GM19035 (cell line): Measurements from ENCODE around the gene PTOV1.

Experiments
- ATAC-seq: cut with Tn5 transposase; IDR thresholded peaks from one replicate; pipeline ENCODE4 v1.9.1; 2021; ENCODE audit not compliant: unreplicated experiment

The PTOV1 gene

DNA sequence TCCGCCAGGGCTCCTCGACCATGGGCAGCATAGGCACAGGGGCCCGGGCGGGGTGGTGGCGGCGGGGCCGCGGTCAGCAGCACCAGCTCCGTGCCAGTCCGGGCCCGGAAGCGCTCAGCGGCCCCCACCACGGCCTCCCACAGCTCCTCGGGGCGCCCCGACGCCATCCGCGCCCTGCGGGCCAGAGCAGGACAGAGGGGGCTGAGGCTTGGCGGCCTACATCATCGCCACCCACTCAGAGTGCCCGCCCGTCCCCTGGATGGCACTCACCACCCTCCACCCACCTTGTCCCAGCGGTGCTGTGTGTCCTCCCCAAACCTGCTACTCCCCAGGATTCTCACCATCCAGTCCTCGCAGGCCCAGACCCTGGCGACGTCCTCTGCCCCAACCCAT lies 22.2 kb downstream of the PTOV1 start:
- ATAC-seq, result no peak

DNA sequence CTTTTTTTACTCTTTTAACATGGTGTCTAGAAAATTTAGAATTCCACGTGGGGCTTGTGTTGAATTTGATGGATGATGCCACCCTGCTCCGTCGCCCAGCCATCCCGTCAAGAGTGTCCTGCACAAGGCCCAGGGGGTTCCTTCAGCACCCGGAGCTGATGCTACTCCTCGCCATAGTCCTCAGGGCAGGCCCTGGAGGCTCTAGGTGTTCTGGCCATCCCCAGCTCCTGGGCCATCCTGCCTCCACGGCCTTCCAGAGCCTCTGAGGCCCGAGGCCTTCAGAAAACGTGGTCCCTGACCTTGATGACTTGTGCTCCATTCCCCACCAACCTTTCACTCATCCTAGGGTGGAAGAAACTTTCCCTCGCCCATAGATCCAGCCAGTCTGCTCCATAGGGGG lies 22.9 kb downstream of the PTOV1 start:
- ATAC-seq, result no peak

DNA sequence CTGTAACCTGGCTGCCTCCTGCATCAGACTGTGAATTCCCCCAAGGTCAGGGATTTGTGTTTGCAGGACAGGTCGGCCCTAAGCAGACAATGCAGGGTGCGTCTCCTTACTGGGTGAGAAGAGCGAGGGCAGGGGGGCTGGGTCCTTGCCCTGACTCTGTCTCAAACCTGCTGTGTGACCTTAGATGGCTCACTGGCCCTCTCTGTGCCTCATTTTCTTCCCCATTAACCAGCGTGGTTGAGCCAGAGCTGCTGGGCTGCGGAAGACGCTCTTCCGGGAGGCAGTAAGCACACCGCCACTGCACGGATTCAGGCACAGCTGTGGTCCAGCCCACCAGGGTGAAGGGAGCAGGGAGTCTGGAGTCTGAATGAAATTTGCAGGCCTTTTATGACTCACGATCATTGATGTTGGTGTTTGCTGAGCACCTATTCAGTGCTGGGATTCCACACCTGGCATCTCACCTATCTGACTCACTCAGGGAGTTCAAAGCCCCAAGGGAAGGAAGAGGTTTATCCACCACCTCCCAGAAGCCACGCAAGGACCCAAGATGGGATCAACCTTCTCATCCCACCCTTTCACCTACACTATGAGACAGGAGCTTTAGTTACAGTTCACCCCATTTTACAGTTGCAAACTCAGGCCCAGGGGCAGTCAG lies 23.7 kb downstream of the PTOV1 start:
- no peak for ATAC-seq

DNA sequence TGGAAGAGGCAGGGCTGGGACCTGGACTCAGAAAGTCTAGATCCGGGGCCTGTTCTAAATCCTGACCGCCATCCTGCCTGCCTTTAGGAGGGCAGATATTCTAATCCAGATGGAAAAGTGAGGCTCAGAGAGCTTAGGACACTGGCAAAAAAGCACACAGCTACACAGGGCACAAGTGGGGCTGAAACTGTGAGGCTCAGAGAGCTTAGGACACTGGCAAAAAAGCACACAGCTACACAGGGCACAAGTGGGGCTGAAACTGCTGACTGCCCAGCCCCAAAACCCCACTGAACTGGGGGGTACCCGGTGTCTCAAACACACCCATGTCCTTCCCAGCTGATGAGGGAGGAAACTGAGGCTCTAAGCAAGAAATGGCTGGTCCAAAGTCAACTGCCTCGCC lies 24.2 kb downstream of the PTOV1 start:
- no peak for ATAC-seq

DNA sequence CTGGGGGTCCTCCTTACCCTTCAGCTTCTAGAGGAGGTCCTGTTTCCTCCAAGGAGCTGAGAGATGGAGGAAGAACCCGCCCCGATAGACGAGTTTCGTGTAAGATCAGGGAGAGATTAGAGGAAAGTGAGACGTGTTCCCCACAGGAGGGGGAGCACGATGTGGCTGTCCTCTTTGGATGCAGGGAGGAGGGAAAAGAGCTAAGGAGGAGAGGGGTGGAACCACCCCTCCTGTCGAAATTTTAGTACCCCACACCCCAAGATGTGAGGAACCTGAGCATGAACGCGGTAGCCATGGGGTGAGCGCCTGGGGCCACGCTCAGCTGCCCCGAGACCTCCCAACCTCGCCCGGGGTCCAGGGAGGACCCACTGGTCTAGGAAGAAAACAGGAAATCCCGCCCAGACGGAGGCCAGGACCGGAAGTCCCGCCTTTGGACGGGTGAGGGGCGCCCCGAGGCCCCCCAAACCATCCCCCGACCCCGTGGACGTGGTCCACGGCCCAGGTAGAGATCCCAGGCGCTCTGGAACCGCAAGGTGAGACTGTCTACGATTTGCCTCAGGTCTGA lies 25.0 kb downstream of the PTOV1 start:
- ATAC-seq, result no peak

DNA sequence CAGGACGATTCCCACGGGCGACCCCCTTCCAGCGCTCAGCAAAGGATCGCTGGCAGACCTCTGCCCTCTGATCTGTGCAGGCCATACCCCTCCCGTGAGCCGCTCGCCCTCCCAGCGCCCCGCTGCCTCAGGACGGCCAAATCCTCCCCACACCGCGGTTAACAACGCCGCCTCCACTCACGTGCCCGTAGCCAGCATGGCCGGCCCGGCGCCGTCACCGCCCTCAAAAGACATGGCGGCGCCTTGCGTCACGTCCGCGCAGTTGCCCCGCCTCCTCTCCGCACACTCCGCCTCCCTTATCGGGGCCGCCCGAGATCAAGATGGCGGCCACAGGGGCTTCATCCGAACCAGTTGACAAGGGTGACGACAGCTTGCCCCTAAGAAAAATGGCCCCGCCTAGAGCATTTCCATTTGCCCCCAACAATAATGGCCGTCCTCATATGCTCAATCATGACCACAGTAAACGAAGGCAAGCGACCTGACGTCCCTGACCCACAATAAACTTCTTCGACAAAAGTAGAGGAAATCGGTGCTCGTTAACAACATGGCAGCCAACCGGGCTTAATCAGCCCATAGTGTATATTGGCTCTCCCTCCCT lies 25.6 kb downstream of the PTOV1 start:
- ATAC-seq, result peak; percentile 51

DNA sequence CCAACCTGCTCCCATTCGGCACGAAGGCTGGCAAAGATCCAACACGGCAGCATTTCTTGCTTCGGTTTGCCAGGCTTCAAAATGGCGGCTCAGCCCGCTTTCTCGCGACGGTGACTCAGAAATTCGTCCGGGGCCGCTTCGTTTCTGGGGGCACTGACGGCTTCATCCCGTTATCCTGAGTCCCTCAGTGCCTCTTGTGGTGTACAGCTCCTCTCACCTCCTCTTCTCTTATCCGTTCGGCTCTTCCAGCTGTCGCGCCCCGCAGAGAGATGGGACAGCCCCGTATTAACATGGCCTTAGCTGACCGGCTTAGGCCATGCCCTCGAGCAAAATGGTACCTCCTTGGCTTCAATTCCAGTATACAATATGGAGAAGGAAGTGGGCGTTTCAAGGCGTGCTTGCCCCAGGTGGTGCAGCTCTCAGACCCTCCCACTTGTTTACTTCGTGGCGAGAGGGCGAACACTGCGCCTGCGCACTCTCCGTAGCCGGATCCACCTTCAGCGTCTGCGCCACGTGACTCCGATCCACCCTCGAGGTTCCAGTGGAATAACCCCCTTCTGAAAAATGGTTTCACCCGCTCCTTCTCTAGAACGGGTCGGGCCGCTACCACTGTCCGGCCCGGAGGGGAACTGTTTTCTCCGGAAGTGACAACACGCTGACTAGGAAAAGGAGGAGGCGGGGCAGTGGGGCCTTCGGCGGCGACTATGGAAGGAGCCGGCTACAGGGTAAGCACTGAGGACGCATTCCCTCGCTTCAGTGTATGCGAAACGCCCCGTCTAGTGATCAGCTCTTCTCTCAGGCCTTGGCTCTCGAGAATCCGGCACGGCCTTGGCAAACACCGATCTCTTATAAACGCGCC lies 26.3 kb downstream of the PTOV1 start, which contains the start of the genes AKT1S1 and TBC1D17:
TSS of gene AKT1S1 (minus strand) at position 336 of the 859 bp plus-strand sequence. CDS start 4,060 bp downstream, outside the sequence.
TSS of gene TBC1D17 (plus strand) at position 683 of the 859 bp plus-strand sequence. CDS start at position 705, 22 bp downstream.
- ATAC-seq, result peak; percentile 69

DNA sequence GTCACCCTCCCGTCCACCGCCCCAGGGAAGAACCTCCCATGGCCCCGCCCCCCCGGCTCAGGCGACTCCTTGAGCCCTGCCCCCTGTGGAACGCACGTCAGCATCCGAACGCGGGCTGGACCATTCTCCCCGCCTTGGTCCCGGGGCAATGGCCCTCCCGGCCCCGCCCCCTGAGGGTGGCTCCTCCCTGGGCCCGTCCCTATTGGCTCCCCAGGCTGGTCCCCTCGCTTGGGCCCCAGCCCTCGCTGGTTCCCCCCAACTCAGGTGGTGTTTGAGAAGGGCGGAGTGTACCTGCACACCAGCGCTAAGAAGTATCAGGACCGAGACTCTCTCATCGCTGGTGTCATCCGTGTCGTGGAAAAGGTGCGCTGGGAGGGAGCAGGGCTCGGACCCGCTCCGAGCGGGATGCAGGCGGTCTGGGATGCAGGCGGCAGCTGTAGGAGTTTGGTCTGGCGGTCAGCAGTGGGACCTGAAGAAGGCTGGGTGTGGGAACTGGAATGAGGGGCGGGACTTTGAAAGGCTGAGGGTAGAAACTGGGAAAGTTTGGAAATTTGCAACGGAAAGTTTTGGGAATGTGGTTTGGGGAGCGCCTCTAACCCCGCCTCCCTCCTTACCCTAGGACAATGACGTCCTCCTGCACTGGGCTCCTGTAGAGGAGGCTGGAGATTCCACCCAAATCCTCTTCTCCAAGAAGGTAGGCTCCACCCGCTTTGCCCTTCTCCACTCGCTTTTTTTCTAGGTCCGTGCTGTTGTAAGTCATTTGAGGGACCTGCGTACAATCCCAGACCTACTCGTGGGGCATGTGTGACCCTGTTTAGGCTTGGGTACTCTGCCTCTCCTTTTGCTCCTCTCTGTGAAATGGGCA lies 27.2 kb downstream of the PTOV1 start:
- peak; percentile 46 for ATAC-seq

DNA sequence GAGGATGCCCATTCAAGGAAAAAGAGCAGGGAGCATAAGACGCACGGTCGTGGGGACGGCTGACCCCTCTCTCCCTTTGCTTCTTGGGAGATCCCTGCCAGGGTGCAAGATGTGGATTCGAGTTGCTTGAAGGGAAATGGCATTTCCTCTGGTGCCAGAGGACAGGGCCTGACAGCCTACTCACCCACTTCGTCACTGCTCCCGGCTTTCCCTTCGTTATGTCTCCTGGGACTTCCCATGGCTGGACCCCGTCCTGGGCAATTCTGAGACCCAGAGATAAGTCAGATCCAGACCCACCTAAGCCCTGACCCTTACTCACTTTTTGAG lies 27.7 kb downstream of the PTOV1 start:
- no peak for ATAC-seq

DNA sequence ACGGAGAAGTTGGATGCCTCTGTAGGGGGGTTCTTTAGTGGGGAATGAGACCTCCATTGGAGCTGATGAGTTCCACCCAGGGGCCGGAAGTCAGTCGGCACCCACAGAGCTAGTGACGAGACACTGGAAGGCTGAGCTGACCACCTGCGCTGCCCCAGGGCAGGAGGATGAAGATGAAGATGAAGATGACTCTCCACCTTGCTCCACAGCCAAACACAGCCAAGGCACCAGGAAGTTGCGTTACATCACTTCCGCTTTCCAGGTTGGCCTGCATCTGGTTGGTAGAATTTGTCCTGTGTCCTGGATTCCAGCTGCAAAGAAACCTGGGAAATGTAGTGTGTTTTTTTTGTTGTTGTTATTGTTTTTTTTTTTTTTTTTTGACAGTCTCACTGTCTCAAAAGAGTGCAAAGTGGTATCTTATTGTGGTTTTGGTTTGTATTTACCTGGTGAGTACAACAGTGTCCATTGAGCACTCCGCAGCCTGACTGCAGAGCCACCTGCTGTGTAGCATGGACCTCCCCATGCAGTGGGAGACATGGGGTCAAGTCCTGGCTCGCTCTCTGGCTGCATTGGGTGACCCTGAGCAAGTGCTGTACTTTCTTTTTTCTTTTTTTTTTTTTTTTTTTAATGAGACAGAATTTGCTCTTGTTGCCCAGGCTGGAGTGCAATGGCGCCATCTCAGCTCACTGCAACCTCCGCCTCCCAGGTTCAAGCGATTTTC lies 28.4 kb downstream of the PTOV1 start:
- ATAC-seq, result no peak

DNA sequence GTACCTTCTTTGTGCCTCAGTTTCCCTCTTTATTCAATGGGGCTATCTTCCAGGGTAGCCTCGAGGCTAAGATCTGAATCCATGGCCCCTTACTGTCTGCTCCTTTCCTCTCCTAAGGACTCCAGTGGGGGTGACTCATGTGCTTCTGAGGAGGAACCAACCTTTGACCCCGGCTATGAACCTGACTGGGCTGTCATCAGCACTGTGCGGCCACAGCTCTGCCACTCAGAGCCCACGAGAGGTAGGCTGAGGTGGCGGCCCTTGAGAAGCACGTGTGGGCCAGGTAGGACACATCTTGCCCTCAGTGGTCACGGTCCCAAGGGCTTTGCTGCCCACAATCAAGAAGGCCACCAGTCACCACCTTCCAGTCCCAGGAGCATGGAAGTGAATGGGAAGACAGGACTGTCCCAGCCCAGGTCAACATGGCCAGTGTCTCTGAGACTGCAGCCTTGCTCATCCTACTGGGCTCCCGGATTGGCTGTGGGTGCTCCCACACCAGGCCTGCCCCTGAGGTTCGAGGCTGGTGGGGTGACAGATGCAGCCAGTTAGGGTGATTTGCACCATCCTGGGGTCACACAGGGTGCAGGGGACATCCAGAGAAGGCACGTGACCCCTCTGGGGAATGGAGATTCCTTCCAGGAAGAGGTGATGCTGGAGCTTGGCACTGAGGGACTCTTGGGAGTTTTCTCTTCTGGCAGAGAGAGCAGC lies 29.4 kb downstream of the PTOV1 start:
- ATAC-seq, result no peak

DNA sequence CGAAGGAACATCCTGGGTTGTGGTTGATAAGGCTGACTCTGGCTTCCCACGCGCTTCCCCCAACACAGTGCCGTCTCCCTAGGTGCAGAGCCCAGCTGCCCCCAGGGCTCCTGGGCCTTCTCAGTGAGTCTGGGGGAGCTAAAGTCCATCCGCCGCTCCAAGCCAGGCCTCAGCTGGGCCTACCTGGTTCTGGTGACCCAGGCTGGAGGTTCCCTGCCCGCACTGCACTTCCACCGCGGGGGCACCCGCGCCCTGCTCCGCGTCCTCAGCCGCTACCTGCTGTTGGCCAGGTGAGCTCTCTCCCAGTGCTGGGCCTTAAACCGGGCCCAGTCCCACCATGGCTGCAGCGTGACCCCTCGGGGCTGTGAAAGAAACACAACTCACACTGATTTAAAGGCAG lies 30.2 kb downstream of the PTOV1 start:
- ATAC-seq, result no peak

DNA sequence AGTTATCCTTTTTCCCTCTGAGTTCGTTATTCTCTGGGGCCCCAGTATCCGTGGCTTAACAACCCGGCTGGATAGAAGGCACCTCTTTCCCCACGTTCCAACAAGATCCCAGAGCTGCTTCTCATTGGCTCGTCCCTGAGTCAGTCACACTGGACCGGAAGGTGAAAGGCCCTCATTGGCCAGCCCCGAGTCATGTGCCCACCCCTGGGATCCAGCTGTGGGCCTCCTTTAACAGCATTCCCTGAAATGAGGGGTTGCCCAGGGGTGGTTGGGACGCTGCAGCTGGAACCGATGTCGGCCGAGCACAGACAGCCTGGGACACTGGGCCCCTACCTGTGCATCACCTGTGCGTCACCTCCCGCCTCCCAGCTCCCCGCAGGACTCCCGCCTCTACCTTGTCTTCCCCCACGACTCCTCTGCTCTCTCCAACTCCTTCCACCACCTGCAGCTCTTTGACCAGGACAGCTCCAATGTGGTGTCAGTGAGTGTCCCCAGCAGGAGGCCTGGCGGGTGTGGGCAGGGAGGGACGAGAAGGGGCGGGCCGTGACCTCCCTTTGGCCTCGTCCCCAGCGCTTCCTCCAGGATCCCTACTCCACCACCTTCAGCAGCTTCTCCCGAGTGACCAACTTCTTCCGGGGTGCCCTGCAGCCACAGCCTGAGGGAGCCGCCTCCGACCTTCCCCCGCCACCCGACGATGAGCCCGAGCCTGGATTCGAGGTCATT lies 30.9 kb downstream of the PTOV1 start:
- no peak for ATAC-seq

DNA sequence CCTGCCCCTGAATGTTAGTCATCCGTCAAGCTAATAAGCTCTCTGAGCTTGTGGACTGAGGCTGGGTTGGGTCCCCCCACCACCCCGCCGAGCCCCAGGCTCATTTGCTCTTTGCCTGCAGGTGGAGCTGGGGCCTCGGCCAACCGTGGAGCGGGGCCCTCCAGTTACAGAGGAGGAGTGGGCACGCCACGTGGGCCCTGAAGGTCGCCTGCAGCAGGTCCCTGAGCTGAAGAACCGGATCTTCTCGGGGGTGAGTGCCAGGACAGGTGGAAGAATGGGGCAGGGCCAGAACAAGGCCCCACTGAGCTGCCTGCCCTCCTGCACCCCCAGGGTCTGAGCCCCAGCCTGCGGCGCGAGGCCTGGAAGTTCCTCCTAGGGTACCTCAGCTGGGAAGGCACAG lies 31.7 kb downstream of the PTOV1 start:
- no peak for ATAC-seq

DNA sequence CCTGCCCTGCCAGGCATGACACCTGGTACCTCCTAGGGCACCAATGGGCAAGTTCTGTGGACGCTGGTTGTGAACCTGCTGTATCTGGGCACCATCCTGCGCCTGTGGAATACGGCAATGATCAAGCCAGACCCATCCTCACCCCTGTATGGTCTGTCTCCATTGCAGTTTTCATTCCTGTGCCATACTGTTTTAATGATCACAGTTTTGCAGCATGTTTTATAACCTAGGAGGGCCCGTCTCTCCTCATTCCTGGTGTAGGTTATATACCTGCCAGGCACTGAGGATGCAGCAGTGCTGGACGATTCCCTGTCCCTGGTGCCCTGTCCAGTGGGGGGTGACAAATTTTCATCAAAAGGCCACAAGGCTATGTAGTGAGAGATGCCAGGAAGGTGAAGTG lies 32.1 kb downstream of the PTOV1 start:
- no peak for ATAC-seq

DNA sequence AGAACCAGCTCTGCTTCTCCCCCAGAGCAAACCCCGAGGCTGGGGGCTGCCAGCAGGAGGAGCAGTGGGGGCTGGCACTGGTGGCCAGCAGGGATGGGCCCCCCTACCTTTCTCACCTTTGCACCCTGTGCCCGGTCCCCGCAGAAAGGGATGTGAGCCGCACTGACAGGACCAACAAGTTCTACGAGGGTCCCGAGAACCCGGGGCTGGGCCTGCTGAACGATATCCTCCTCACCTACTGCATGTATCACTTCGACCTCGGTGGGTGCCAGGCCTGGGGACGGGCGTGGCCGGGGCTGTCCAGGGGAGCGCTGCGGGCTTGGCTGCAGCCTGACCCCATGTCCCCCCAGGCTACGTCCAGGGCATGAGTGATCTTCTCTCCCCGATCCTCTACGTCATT lies 33.1 kb downstream of the PTOV1 start:
- ATAC-seq, result no peak

DNA sequence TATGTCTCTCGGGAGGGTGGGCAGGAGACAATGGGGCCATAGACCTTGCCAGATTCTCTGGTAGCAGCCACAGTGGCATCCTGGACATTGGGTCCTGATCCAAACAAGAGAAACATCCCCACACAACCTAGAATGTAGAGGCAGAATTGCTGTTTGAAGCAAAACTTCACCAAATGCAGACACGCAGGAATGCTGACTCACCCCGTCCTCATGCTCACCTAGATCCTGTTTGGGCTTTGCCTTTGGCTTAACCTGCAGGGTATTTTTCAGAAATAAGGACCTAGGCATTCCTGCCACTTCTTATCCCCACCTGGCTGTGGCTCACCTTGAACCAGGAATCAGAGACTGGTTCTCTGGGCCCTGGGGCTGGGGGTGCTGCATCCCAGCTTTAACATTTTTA lies 33.8 kb downstream of the PTOV1 start:
- ATAC-seq, result no peak

DNA sequence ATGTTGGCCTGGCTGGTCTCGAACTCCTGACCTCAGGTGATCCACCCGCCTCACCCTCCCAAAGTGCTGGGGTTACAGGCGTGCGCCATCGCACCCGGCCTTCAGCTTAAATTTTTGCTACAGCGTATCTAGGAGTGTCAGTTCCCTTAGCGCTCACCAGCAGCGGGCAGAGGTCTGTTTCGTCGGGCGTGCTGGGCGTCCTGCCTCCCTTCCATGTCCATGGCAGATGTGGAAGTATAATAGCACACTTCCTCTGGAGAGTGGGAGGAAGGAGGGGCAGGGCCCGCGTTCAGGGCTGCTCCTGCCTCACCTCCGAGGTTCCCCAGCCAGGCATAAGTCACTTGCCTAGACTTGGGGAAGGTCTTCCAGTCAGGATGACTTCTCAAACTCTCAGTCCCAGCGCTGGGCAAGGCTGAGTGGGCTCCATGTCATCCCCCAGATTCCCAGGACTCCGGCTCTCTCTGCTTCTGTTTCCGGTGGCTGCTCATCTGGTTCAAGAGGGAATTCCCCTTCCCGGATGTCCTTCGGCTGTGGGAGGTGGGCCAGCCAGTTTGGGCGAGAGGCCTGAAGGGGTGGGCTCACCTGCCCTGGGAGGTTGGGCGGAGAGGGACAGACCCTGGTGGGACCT lies 36.2 kb downstream of the PTOV1 start:
- ATAC-seq, result no peak
